ENCODE measurements around the gene RBM23. TPM values are rescaled to one million over a fixed set of nuclear protein-coding genes. Genes with fewer than 3 reads are reported as not detected.

The RBM23 gene
- total RNA-seq, 1 experiment from 2014 or later: 70.0 TPM

DNA sequence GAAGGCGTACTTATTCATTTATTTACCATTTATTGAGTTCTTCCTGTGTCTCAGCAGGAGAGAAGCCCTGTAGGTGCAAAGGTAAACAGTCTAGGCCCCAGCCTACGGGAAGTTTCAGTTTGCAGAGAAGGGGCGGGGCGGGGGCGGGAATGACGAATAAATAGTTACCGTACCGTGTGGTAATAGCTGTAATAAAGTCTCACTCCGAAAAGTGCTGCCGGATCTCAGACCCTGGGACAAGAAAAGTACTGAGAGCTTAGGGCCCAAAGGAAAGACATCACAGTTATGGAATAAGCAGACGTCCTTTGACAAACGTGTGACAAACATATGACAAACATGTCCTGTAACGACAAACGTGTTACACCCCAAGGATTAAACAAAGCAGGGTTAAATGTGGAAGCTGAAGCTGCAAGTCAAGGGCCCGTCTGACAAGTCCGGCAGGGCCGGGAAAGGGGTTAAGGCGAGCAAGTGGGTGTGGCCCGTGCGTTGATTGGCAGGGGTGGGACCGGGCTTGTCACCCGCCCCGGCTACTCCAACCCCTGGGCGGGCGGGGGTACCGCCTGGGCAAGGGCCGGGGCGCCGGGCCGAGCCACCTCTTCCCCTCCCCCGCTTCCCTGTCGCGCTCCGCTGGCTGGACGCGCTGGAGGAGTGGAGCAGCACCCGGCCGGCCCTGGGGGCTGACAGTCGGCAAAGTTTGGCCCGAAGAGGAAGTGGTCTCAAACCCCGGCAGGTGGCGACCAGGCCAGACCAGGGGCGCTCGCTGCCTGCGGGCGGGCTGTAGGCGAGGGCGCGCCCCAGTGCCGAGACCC is 47.5 kb downstream of the RBM23 start, which contains the start of gene LRP10:
Gene LRP10, plus strand, starts transcription at position 517 of the 809 bp plus-strand sequence. CDS start 564 bp downstream, outside the sequence.
- Mint-ChIP-seq H3K9me3 (ENCODE audit: unreplicated experiment) (no peaks in the 10 kb centered on the region), H3K4me1 (ENCODE audit: low read depth, unreplicated experiment) (peaks cover 8% of the 10 kb centered on the region), H3K36me3 (ENCODE audit: insufficient read depth, unreplicated experiment) (peaks cover 19% of the 10 kb centered on the region), H3K4me3 (ENCODE audit: unreplicated experiment) (peak within 1 kb of the TSS; percentile 82), H3K27ac (ENCODE audit: unreplicated experiment) (peak within 1 kb of the TSS; percentile 92), H3K27me3 (ENCODE audit: insufficient read depth, unreplicated experiment) (no peaks in the 10 kb centered on the region)
- peaks cover 7% of the 10 kb centered on the region; the same call in 1 of the 2 replicates for H3K36me3 ChIP-seq (ENCODE audit: control insufficient read depth, insufficient read depth, low read length)
- H3K4me3 ChIP-seq (ENCODE audit: low read depth, low read length): peak within 1 kb of the TSS; percentile 91
- H3K4me1 ChIP-seq: peaks cover 9% of the 10 kb centered on the region; the same call in 1 of the 2 replicates
- H3K27me3 ChIP-seq (replicated peaks; ENCODE audit: control insufficient read depth, insufficient read depth, low read length): no peaks in the 10 kb centered on the region
- H3K9me3 ChIP-seq: no peaks in the 10 kb centered on the region
- TF ChIP-seq, protein P1, sequence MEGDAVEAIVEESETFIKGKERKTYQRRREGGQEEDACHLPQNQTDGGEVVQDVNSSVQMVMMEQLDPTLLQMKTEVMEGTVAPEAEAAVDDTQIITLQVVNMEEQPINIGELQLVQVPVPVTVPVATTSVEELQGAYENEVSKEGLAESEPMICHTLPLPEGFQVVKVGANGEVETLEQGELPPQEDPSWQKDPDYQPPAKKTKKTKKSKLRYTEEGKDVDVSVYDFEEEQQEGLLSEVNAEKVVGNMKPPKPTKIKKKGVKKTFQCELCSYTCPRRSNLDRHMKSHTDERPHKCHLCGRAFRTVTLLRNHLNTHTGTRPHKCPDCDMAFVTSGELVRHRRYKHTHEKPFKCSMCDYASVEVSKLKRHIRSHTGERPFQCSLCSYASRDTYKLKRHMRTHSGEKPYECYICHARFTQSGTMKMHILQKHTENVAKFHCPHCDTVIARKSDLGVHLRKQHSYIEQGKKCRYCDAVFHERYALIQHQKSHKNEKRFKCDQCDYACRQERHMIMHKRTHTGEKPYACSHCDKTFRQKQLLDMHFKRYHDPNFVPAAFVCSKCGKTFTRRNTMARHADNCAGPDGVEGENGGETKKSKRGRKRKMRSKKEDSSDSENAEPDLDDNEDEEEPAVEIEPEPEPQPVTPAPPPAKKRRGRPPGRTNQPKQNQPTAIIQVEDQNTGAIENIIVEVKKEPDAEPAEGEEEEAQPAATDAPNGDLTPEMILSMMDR (IDR thresholded peaks at IDR 0.05; ENCODE audit: insufficient read depth in 1 of 2, low read depth in 1 of 2, low read length in 1 of 2, severe bottlenecking in 1 of 2, unreplicated experiment in 1 of 2): no peak
- DNase-seq: peak; percentile 97 to 98
- BruUV-seq (replicated peaks): TSS peak; percentile 70
- intact Hi-C loops (cut with micrococcal nuclease; ENCODE audit: unreplicated experiment): loop anchor here (1.0 to 5.0 kb wide), 5 partner anchors 29 to 309 kb away; partner anchors contain the start of genes AJUBA and RBM23
- ChIA-PET POLR2A (interaction anchor here (0.5 to 1.6 kb wide), 8 partner anchors 12 to 282 kb away, joined by 3 to 11 read pairs (median 4); partner anchors contain the start of genes DAD1 and PRMT5), CTCF (interaction anchor here (0.5 to 1.9 kb wide), 15 partner anchors 10 to 486 kb away, joined by 3 to 10 read pairs (median 4); no protein-coding TSS in a partner anchor)

DNA sequence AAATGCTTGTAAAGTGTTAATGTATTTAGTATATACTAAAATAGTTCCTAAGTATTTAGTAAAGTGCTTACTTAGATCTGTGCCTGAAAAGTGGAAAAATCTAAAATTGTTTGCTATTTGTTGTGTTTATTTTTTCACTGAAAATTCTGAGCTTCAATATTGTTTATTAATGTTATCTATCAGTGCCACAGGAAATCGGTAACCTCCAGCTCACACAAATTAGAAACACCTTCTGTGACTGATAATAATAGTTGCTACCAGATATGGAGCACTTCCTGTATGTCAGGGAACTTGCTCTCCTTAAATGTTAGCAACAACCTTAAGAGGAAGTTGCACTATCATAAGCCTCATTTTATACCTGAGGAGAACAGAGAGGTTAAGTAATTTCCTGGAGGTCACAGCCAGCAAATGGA is 48.1 kb downstream of the RBM23 start:
- peak overlapping the region; percentile 87 for H3K27ac Mint-ChIP-seq (ENCODE audit: unreplicated experiment)
- Histone ChIP-seq H3K4me1 (peaks cover 9% of the 10 kb centered on the region; the same call in 1 of the 2 replicates), H3K27me3 (replicated peaks; ENCODE audit: control insufficient read depth, insufficient read depth, low read length) (no peaks in the 10 kb centered on the region), H3K4me3 (ENCODE audit: low read depth, low read length) (peak overlapping the region; percentile 91), H3K9me3 (no peaks in the 10 kb centered on the region), H3K36me3 (ENCODE audit: control insufficient read depth, insufficient read depth, low read length) (peaks cover 7% of the 10 kb centered on the region; the same call in 1 of the 2 replicates)
- H3K9me3 Mint-ChIP-seq (ENCODE audit: unreplicated experiment): no peaks in the 10 kb centered on the region
- peaks cover 15% of the 10 kb centered on the region for H3K36me3 Mint-ChIP-seq (ENCODE audit: insufficient read depth, unreplicated experiment)
- POLR2A ChIA-PET: interaction anchor here (0.5 to 1.6 kb wide), 6 partner anchors 11 to 282 kb away, joined by 3 to 11 read pairs (median 5); partner anchors contain the start of genes DAD1 and PRMT5
- BruUV-seq (replicated peaks): no TSS peak
- intact Hi-C loops (cut with micrococcal nuclease; ENCODE audit: unreplicated experiment): loop anchor here (5.0 kb wide), 3 partner anchors 46 to 309 kb away; partner anchors contain the start of genes AJUBA and RBM23
- peak overlapping the region; percentile 82 for H3K4me3 Mint-ChIP-seq (ENCODE audit: unreplicated experiment)
- peaks cover 8% of the 10 kb centered on the region for H3K4me1 Mint-ChIP-seq (ENCODE audit: low read depth, unreplicated experiment)
- CTCF ChIA-PET: interaction anchor here (0.5 to 1.9 kb wide), 9 partner anchors 11 to 52 kb away, joined by 3 to 10 read pairs (median 5); no protein-coding TSS in a partner anchor
- TF ChIP-seq, protein P1 (IDR thresholded peaks at IDR 0.05; ENCODE audit: insufficient read depth in 1 of 2, low read depth in 1 of 2, low read length in 1 of 2, severe bottlenecking in 1 of 2, unreplicated experiment in 1 of 2): no peak
- H3K27me3 Mint-ChIP-seq (ENCODE audit: insufficient read depth, unreplicated experiment): no peaks in the 10 kb centered on the region
- no peak for DNase-seq

DNA sequence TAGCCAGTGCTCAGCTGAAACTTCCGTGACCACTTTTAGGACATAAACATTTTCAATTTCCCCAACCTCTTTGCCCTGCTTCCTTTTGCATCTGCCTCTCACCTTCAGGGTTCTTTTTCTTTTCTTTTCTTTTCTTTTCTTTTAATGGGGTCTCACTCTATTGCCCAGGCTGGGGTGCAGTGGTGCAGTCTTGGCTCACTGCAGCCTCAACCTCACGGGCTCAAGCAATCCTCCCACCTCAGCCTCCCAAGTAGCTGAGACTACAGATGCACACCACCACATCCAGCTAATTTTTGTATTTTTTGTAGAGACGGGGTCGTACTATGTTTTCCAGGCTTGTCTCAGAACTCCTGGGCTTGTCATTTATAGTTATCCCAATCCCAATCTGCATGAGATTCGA is 52.1 kb downstream of the RBM23 start:
- no peak overlapping the region for H3K27ac Mint-ChIP-seq (ENCODE audit: unreplicated experiment)
- peaks cover 5% of the 10 kb centered on the region for H3K36me3 Mint-ChIP-seq (ENCODE audit: insufficient read depth, unreplicated experiment)
- no peaks in the 10 kb centered on the region for H3K4me1 Mint-ChIP-seq (ENCODE audit: low read depth, unreplicated experiment)
- no peaks in the 10 kb centered on the region for H3K27me3 ChIP-seq (replicated peaks; ENCODE audit: control insufficient read depth, insufficient read depth, low read length)
- H3K9me3 ChIP-seq: no peaks in the 10 kb centered on the region
- BruUV-seq (replicated peaks): no TSS peak
- DNase-seq: no peak
- no peak overlapping the region for H3K4me3 ChIP-seq (ENCODE audit: low read depth, low read length)
- H3K4me1 ChIP-seq: peaks cover 9% of the 10 kb centered on the region; the same call in 1 of the 2 replicates
- intact Hi-C loops (cut with micrococcal nuclease; ENCODE audit: unreplicated experiment): no loop called here
- ChIA-PET CTCF (no interaction called here), POLR2A (no interaction called here)
- no peaks in the 10 kb centered on the region for H3K36me3 ChIP-seq (ENCODE audit: control insufficient read depth, insufficient read depth, low read length)
- no peaks in the 10 kb centered on the region for H3K9me3 Mint-ChIP-seq (ENCODE audit: unreplicated experiment)
- H3K27me3 Mint-ChIP-seq (ENCODE audit: insufficient read depth, unreplicated experiment): no peaks in the 10 kb centered on the region
- no peak overlapping the region for H3K4me3 Mint-ChIP-seq (ENCODE audit: unreplicated experiment)
- TF ChIP-seq, protein P1 (IDR thresholded peaks at IDR 0.05; ENCODE audit: insufficient read depth in 1 of 2, low read depth in 1 of 2, low read length in 1 of 2, severe bottlenecking in 1 of 2, unreplicated experiment in 1 of 2): no peak

Data from Caco-2 (cell line).